ENCODE results near the gene EFHD2.
"Not testable (repeated sequence)": the region's sequence is repeated elsewhere in the genome, so short reads cannot be mapped to it uniquely, and the experiment has no call there.

The EFHD2 gene

DNA sequence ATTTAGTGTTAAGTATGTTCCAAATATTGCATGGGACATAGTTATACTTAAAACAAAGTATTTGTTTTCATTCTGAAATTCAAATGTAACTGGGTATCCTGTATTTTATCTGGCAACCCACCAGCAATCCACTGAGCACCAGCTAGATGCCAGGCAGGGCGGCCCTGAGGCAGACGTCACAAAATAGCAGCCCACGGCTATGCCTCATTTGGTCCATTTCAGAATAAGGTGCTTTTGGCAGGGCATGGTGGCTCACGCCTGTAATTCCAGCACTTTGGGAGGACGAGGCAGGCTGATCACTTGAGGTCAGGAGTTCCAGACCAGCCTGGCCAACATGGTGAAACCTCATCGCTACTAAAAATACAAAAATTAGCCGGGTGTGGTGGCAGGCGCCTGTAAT lies 19.9 kb upstream of the EFHD2 start:
- DNase-seq = not testable (repeated sequence)

DNA sequence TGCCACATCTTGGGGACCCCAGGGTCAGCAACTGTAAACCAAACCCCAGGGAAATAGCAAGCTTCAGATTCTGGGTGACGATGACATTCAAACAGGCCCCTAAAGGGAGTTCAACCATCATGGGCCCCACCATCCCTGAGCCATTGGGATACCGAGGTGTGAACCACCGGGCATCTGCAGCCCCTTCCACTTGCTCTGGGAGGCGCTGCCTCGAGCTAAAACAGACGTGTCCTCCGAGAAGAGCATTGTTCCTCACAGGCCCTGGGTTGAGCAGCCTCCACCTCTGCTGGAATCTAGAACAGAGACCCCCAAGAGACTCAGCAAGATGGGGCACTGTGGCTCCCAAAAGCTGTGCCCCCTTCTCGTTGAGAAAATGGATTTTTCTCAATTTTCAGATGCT lies 19.0 kb upstream of the EFHD2 start:
- DNase-seq = no peak

DNA sequence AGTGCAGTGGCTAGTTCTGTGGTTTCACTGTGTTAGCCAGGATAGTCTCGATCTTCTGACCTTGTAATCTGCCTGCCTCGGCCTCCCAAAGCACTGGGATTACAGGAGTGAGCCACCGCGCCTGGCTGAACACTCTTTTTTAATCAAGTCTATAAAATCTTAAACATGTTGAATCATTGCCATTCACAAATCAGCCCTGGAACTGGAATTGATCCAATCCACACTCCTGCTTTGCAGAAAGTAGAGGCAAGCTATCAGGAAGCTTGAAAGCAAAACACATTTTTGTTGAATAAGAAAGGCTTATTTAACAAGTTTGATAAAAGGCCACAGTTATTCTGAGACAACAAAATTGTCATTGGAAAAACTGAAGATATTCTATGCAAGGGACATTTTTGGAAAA lies 18.3 kb upstream of the EFHD2 start:
- no peak for DNase-seq

DNA sequence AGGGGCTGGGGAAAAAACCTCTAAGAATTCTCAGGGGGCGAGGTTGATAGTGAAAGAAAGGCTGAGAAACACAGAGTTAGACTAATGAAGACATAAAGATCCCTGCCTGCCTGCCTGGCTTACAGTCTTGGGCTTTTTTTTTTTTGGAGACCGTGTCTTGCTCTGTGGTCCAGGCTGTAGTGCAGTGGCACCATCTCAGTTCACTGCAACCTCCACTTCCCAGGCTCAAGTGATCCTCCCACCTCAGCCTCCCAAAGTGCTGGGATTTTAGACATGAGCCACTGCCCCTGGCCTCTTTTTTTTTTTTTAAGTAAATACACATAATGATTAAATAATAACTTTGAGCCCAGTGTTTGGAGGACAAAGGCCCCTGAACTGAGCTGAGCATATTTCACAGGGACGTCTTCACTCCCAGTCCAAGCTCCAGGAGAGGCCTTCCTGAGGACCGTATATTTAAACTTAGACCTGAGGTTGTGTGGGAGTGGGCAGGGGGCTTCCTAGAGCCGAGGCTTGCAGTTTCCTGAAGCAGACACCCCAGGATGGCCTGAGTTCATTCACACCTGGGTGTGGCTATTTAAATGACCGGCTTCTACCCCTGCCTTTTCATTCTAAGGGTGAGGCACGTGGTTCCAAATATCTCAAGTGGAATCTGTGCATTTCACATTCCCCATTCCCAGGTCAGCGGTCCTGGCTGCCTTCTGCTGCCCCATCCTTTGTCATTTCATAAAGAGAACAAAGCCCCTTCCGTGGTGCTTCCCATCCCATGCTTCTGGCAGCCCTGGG lies 16.0 kb upstream of the EFHD2 start:
- no peak for DNase-seq

DNA sequence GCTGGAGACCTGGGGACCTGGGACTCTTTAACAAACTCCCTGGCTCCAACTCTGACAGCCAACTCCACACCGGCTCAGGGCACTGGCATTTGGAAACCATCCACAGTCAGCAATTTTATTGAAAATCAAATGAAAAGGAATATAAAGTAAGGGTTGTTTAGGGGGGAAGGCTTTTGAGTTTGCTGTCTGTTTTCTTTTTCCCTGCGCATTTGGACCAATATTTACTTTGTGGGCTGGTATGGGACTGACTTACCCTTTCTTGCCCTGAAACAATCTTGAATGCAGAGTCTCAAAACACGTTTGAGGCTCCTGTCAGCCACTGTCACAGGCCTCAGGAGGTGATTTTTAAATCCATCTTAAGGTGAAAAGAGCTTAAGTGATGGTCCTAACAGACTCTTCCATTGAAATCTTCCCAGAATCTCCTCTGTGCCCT lies 15.4 kb upstream of the EFHD2 start:
- no peak for DNase-seq

DNA sequence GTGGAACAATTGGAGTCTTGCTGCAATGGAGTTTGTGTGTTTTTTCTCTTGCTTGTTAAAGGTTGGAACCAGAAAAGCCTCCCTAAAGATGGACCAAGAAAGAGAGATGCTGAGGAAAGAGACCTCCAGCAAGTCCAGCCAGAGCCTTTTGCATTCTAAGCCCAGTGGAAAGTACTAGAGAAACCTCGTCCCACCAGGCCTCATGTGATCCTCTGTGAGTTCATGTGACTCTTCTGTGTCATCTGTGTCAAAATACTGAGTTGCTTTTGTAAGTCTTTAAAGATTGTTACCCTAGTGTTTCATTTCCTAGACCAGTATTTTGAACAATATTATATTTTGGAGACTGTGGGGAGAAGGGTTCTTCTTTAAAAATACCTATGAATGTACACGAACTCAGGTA lies 12.5 kb upstream of the EFHD2 start:
- DNase-seq = no peak

DNA sequence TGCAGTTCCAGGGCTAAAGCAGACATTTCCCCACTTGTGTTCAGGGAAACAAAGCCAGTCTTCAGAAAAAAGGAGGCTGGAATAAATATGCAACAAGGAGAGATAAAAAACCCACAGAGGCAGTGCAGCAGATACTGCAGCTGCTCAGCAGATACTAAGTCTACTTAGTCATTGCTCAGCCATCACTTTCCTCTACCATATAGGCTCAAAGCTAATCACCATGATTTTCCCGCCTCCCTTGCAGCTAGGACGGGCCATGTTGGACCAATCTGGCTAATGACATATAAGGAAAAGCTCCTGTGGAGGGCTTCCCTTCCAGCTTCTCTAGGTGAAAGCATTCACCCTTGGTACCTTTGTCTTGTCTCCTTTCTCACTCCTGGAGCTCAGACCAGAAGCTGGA lies 10.0 kb upstream of the EFHD2 start:
- DNase-seq = no peak

DNA sequence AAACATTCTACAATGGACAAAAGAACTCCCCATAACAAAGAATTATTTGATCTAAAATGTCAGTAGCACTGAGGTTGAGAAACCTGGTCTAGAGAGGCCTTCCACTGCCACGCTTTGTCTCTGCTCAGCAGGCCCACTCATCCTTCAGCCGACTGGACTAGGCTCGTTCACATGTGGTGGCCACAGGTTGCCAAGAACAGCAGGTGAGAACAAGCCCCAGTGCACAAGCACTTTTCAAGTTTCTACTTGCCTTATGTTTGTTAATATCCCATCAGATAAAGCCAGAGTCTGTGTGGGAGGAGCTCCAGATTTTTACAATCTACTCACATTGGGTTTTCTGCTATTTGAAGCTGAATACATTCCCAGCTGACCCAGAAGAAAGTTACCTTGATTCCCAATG lies 9.1 kb upstream of the EFHD2 start:
- no peak for DNase-seq

DNA sequence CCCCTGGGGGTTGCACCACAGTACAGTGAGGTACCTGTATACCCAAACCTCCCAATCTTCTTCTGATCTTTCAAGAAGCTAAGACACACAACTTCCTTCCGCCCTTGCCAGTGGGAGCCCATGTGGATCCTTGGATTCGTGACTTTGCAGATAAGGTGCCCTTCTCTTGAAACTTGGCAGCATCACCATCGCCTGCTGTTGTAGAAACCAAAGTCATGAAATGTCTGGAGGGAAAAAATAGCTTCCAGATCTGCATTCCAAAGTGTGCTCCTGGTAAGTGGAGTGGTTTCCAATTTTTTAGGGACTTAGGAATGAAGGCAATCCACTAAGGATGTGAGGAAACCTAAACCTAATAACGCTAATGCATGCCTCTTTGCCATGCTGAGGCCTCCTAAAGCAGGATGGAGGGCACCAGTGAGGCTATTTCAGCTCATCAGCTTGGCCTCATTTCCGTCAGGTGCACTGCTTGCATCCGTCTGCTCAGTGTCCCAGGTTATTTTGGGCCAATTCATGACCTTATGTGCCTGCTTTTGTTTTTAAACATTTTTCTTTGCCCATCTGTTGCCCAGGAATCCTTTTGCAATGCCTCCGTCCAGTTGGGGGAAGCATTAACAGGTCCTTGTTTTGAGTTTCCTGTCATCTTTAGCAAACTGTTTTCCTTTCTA lies 8.2 kb upstream of the EFHD2 start:
- DNase-seq = no peak

DNA sequence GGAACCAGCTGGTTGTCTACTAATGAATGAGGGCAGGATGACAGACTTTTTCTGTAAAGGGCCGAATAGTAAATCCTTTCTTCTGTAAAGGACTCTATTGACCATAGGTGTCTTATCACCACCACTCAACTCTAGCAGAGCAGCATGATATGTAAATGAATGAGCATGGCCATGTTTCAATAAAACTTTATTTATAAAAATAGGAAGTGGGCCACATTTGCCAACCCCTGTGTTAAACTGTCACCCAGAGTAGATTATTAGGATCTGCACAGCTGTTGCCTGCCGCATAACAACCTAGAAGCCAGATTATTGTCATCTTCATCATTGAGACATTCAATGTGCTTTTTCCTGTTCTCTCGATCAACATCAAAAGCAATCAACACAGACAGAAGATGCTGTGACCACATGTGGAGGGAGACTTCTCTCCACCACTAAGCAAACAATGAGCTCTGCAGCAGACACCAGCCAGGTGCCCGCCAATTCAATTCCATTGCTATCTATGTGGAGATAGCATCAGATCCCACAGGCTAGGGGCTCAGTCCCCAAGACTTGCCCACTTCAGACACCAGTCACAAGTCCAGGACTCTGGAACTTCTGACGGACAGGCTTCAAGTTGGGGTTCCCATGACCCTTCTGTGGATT lies 6.8 kb upstream of the EFHD2 start:
- no peak for DNase-seq

DNA sequence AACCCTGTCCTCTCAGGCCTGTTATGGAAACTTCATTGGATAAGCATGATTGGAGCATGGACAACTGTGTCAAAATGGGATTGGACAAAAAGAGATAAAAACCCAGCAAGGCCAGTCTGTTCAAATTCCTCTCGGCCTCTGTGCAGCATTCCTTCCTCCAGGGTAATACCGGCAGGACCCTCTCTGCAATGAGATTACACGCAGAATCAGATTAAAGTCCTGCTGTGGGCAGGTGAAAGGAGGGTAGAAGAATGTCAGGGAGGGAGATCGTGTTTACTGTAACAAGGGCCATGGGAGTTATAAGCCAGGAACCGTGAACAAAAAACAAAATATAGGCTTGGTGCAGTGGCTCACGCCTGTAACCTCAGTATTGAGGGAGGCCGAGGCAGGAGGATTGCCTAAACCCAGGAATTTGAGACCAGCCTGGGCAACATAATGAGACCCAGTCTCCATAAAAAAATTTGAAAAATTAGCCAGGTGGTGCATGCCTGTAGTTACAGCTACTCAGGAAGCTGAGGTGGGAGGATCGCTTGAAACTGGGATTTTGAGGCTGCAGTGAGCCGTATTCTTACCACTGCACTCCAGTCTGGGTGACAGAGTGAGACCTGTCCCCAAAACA lies 5.6 kb upstream of the EFHD2 start:
- DNase-seq = no peak

DNA sequence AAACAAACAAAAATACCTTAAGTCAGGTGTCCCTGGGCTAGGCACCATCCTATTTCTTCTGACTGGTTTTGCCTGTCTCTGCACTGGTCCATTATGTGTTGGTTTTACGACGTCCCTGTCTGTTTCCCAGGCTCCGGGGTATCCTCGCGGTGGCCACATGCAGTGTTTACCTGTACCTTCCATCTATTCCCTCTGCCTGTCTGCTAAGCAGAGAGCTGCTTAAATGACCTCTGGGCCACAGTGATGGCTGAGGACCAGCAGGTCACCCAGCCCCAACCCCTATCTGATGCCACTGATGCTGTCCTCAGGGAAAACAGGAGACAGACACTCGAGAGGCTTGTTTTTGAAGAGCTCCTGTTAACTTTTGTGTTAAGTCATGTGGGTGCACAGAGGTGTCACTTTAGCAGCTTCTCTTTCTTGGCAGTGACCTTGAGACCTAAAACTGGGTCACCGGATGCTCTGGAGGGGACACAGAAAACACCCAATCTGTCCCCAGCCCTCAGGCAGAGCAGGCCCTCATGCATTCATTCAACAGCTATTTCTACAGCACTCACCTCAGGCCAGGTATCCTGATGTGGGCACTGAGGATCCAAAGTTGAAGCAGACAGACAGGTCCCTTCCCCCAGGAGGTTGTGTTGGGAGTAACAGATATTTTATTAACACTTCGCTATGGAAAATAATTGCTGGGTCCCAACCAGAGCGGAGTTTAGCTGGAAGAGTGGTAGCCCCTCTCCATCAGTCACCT lies 4.4 kb upstream of the EFHD2 start:
- no peak for DNase-seq

DNA sequence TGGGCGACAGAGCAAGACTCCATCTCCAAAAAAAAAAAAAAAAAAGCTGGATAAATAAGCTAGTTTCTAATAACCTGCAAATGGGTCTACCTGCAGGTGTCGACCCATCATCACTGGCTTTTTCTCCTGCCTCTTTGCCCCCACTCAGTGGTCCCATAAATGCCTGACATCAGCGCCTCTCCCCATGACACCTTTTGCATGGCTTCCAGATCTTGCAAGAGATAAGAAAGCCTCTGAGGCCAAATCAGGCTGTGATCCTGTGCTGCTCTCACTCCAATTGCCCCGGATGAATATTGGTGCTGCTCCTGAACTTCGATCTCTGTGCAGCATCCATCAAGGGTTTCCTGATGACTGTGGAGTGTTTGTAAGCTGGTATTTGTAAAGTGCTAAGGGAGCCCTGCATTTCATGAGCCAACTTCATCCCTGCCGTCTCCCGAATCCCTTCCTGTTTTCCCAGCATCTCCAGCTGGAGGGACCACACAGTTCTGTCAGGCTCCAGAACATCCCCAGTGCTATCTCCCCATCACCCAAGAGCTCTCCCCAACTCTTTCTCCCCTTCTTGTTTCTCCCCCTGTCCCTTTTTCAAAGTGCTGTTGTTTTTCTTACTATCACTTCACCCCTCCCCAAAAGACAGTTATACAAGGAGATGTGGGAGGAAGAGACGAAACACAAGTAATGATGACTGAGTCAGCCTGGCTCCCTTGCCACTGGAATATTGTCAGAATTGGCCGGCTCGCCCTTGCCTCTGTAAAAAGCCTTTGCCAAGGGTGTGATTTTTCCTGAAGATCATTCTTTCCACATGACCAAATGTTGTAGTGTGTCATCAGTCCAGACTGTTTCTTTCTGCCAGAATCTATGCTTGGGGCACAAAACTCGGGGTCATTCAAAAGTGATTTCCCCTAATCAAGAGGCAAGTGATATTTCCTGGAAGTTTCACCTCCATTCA lies 2.8 kb upstream of the EFHD2 start:
- no peak for DNase-seq

DNA sequence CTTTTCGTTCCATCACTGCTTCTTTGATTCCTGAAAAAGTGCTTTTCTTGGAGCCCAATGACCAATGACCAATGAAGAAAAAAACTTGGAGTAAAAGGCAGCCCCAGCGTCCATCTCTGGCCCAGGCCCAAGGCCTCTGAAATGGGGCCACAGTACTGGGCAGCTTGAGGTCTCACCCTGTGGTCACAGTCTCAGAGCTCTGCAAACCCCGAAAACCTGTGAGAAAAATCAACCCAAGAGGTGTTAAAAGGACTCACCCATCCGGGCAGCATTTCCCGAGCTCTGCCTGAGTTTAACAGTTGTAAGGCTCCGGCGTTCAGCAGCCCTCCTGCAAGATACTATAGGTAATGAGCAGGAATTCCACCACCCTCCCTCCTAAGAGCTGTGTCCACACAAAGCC lies 2.1 kb upstream of the EFHD2 start:
- no peak for DNase-seq

DNA sequence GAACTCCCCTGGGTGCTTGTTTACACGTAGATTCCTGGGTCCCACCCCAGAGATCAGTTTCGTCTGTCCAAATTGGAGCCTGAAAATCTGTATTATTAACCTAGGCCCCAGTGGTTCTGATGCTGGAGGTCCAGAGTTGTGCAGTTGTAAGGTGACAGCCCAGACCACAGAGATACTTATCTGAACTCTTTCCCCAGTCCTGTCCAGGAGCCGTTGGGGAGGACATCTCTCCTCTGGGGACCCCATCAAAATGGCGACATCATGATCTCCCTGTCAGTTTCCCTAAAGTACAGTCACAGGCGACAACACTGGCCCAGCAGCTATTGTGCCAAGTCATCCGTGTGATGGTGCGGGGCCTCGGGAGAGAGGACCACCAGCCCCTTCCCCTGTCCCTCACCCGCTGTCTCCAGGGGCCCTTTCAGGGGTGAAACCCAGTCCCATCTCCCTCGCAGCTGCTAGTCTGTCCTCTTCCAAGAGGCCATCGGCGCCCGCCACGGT lies 749 bp upstream of the EFHD2 start:
- no peak for DNase-seq

DNA sequence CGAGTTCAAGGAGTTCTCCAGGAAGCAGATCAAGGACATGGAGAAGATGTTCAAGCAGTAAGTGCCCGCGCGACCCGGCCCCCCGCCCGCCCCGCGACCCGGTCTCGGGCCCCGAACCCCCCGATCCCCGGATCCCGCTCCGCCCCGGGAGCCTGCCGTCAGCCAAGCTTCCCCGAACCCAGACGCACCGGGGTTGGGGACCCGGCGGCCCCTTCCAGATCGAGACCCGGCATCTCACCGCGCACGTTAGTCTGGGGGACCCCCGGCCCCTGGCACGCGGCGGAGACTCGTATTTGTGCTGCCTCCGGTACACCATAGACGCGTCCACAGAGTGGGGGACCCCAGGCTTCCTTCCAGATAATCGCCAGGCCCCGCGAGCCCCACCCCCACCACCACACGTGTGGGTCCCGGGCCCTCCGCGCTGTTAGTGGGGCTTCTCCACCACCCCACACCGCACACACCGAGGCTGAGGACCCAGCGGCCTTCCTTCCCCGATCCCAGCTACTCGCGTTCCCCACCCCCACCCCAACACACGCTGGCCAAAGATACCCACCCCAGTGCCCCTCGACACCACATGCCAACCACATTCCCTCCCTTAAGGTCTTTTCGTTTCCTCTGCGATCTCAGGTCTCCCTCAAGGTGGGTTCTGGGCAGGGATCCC lies 665 bp downstream of the EFHD2 start:
- DNase-seq = peak in 1 of 2 donors; percentile 28

DNA sequence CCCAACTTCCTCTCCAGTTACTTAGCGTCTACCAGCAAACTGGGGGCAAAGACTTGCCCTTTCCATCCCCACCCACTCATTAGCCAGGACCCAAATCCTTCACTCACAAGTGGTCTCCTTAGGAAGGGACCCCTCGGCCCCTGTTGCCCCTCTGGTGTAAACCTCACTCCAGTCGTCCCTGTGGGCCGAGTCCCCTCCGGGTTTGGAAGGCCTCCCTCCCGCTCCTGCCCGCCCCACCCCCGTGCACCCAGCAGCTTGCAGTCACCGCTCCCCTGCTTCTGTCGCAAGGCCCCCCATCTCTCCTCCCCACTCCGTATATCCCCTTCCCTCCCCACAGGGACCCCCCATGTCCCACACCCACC lies 1.2 kb downstream of the EFHD2 start:
- DNase-seq = no peak

DNA sequence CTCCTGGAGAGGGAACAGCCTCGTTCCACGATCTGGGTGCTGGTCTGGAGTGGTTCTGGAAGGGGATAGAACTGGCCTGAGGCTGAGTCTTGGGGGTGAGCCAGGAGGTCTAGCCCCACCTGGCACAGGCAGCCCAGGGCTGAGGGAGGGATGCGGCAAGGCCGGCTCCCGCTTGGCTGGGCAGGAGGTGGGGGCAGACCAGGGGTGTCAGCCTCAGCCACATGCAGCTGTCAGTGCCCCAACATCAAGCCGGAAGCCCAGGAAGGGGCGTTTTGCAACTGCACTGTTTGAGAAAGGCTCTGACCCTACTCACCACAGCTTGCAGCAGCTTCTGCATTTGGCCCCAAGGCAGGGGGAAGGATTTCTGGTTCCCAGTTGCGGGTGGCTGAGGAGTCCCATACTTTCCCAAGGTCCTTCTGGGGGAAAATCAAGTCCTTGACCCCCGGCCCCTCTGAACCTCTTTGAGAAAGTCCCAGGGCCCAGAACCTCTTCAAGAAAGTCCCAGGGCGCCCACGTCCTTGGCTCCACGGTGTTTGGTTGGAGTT lies 2.0 kb downstream of the EFHD2 start:
- peak; percentile 12 to 26 for DNase-seq

DNA sequence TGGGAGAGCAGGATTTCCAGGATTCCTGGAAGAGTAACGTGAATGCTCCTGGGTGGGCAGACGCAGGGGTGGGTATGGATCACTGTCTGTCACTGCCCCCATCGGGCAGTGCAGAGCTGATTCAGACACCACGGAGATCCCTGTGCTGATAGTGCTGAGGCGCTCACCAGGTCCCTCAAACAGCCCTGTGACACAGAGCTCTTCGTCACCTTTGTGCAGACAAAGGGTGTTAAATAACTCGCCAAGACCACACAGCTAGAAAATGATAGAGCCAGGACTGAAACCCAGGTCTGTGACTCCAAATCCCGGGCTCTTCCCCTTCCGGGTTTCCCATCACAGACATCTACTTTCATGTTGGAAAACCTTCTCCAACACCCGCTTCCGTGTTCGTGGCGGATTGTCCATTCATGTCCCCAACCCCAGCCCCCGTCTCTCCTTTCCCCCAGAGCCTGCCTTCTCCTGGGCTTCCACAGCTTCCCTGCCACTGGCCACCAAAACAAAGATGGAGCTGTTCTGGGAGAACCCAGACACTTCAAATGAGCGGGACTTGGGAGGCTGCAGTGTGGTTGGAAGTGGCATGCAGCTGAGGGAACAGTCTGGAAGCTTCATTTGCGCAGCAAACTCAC lies 2.6 kb downstream of the EFHD2 start:
- DNase-seq = peak; percentile 25 to 36

DNA sequence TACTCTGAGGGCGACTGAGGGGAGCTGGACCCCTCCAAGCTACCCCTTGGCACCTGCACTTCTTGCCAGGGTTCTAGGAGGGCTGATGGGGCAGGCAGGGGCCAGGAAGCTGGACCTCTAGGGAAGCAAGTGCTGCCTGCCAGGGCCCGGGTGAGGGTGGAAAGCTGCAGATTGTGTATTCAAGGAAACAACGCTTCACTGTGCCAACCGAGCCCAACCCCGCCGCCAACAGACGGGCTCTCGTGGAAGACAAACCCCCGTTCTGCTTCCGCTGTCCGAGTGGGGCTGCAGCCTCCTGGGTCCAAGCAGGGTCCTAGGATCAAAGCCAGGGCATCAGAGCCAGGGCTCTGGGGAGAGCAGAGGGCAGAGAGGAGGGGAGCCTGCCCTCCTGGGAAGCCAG lies 3.2 kb downstream of the EFHD2 start:
- no peak for DNase-seq

Data from stimulated activated CD4-positive, alpha-beta T cell treated with anti-CD3 and anti-CD28 coated beads, Interleukin-2, amount 100 ng/mL, for 48 hours (primary cell).